CD4-positive, CD25-positive, alpha-beta regulatory T cell (primary cell): Measurements from ENCODE around the gene NF1. TPM values are rescaled to one million over a fixed set of nuclear protein-coding genes. Genes with fewer than 3 reads are reported as not detected.
"Not testable (repeated sequence)": the region's sequence is repeated elsewhere in the genome, so short reads cannot be mapped to it uniquely, and the experiment has no call there.

Experiments
- ATAC-seq, 2 donors: fragments of 150-1000 bp; cut with Tn5 transposase; one replicate each; pipeline ENCODE4 v1.10.0; 2021; ENCODE audit warnings: low read depth in 2 of 2, moderate number of reproducible peaks in 2 of 2, moderate library complexity in 1 of 2
- DNase-seq, 3 donors: peaks; one replicate each; pipeline versions ENCODE4 v3.0.0 to v3.0.0-alpha.2; 2012 to 2022; ENCODE audit warnings: mixed read lengths in 1 of 3
- H3K27ac ChIP-seq: one replicate; pipeline ENCODE4 v1.7.0; 2013; ENCODE audit warnings: mild to moderate bottlenecking, low read length; ENCODE audit not compliant: insufficient read depth, poor library complexity, severe bottlenecking
- H3K27me3 ChIP-seq: one replicate; pipeline ENCODE4 v1.7.0; 2013; ENCODE audit warnings: low read length; ENCODE audit not compliant: control insufficient read depth, insufficient read depth
- H3K36me3 ChIP-seq: one replicate; pipeline ENCODE4 v1.7.0; 2013; ENCODE audit warnings: mild to moderate bottlenecking, low read length, moderate library complexity; ENCODE audit not compliant: control insufficient read depth, insufficient read depth
- H3K4me1 ChIP-seq: 2 replicates; pipeline ENCODE4 v1.7.0; 2013; ENCODE audit warnings: mild to moderate bottlenecking, low read length; ENCODE audit not compliant: insufficient read depth, control insufficient read depth, poor library complexity, severe bottlenecking
- H3K4me3 ChIP-seq: one replicate; pipeline ENCODE4 v1.7.0; 2013; ENCODE audit warnings: low read depth, mild to moderate bottlenecking, low read length, moderate library complexity
- H3K9me3 ChIP-seq, 2 experiments: 1 replicate in 1 of 2; 2 replicates in 1 of 2; pipeline ENCODE4 v1.7.0; 2013; ENCODE audit warnings: low read length in 2 of 2, mild to moderate bottlenecking in 1 of 2, moderate library complexity in 1 of 2; ENCODE audit not compliant: control insufficient read depth in 2 of 2
- H3K27ac Mint-ChIP-seq, 3 donors: one replicate each; pipeline ENCODE4 v1.8.0; 2020 to 2022; ENCODE audit warnings: mild to moderate bottlenecking in 3 of 3, mixed read lengths in 3 of 3, moderate library complexity in 2 of 3
- H3K27me3 Mint-ChIP-seq: one replicate; pipeline ENCODE4 v1.8.0; 2022; ENCODE audit warnings: mild to moderate bottlenecking, mixed read lengths
- H3K36me3 Mint-ChIP-seq: one replicate; pipeline ENCODE4 v1.8.0; 2020; ENCODE audit warnings: mixed read lengths
- H3K4me1 Mint-ChIP-seq, 4 donors: one replicate each; pipeline ENCODE4 v1.8.0; 2020 to 2022; ENCODE audit warnings: mixed read lengths in 4 of 4, mild to moderate bottlenecking in 1 of 4
- H3K4me3 Mint-ChIP-seq, 4 donors: one replicate each; pipeline ENCODE4 v1.8.0; 2020 to 2022; ENCODE audit warnings: mild to moderate bottlenecking in 4 of 4, mixed read lengths in 4 of 4, moderate library complexity in 3 of 4
- H3K9me3 Mint-ChIP-seq, 7 donors: one replicate each; pipeline ENCODE4 v1.8.0; 2020 to 2022; ENCODE audit warnings: mixed read lengths in 7 of 7, mild to moderate bottlenecking in 3 of 7, moderate library complexity in 2 of 7
- polyA plus RNA-seq, 4 donors: library from polyadenylated mRNA; unstranded; fragments of 300-500 nt; fragmentation: Illumina TruSeq; gene quantifications; one replicate each; pipeline ENCODE4 v1.2.3, GENCODE V29; 2021
- total RNA-seq: library from RNA; stranded (reverse); gene quantifications from one replicate; pipeline ENCODE4 v1.2.3, GENCODE V29; 2022

NF1 gene
- total and polyA plus RNA-seq, 5 donors from 2014 or later = 19.7 to 47.3 (median 40.8) TPM

- H3K36me3 Mint-ChIP-seq = peaks cover 19% of the 10 kb centered on the region
- H3K4me1 Mint-ChIP-seq = peaks cover 0 to 3% (median 0%) of the 10 kb centered on the region in 4 donors
- no peaks in the 10 kb centered on the region for H3K27me3 Mint-ChIP-seq
- no peak overlapping the region for H3K27ac ChIP-seq
- ATAC-seq (no peak), DNase-seq (no peak)
- H3K9me3 Mint-ChIP-seq = peaks cover 0 to 1% (median 0%) of the 10 kb centered on the region in 7 donors
- H3K9me3 ChIP-seq = no peaks in the 10 kb centered on the region
- no peaks in the 10 kb centered on the region for H3K36me3 ChIP-seq
- no peaks in the 10 kb centered on the region for H3K27me3 ChIP-seq
- no peaks in the 10 kb centered on the region for H3K4me1 ChIP-seq
- H3K4me3 Mint-ChIP-seq = no peak overlapping the region
- no peak overlapping the region for H3K4me3 ChIP-seq
- no peak overlapping the region for H3K27ac Mint-ChIP-seq
Measured at GRCh38 chr17:31172388-31172787, 77.6 kb downstream of the NF1 start.

DNA sequence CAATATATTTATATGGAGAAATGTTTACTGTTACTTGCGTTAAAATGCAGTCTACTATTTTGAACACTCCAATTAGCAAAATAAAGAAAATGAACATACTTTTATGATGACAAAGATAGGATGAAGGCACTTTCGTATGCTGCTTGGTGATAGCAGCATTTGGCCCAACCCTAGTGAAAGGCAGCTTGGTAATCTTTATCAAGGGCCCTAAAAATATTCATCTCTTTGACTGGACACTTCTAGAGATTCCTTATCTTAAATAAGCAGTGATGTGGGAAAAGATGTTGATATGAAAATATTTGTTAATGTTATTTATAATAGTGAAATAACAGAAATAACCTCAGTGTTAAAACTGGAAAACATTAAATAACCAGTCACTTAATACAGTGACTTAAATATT is 79.4 kb downstream of the NF1 start:
- Histone ChIP-seq H3K27me3 (no peaks in the 10 kb centered on the region), H3K9me3 (no peaks in the 10 kb centered on the region), H3K36me3 (no peaks in the 10 kb centered on the region), H3K4me1 (no peaks in the 10 kb centered on the region), H3K4me3 (no peak overlapping the region), H3K27ac (no peak overlapping the region)
- Mint-ChIP-seq H3K4me1 (peaks cover 0 to under 1% (median 0%) of the 10 kb centered on the region in 4 donors), H3K4me3 (no peak overlapping the region), H3K9me3 (peaks cover 0 to 3% (median 0%) of the 10 kb centered on the region in 7 donors), H3K36me3 (peaks cover 19% of the 10 kb centered on the region), H3K27me3 (no peaks in the 10 kb centered on the region), H3K27ac (no peak overlapping the region)
- ATAC-seq = no peak
- no peak for DNase-seq

- Histone ChIP-seq H3K27ac (no peak overlapping the region), H3K36me3 (no peaks in the 10 kb centered on the region), H3K27me3 (no peaks in the 10 kb centered on the region), H3K4me3 (no peak overlapping the region), H3K4me1 (no peaks in the 10 kb centered on the region), H3K9me3 (no peaks in the 10 kb centered on the region)
- Mint-ChIP-seq H3K27me3 (no peaks in the 10 kb centered on the region), H3K9me3 (peaks cover 0 to 3% (median 0%) of the 10 kb centered on the region in 7 donors), H3K27ac (no peak overlapping the region), H3K36me3 (peaks cover 17% of the 10 kb centered on the region), H3K4me3 (no peak overlapping the region), H3K4me1 (peaks cover 0 to 4% (median 0%) of the 10 kb centered on the region in 4 donors)
- DNase-seq (no peak), ATAC-seq (no peak)
Measured at GRCh38 chr17:31175237-31175636, 80.5 kb downstream of the NF1 start.

GRCh38 chr17:31176143-31176542 is 81.4 kb downstream of the NF1 start:
- not testable (repeated sequence) for H3K9me3 ChIP-seq, ATAC-seq, H3K4me3 Mint-ChIP-seq, H3K9me3 Mint-ChIP-seq, H3K27ac ChIP-seq, H3K4me1 ChIP-seq, DNase-seq, H3K4me1 Mint-ChIP-seq, H3K4me3 ChIP-seq, H3K36me3 ChIP-seq, H3K27me3 Mint-ChIP-seq, H3K27ac Mint-ChIP-seq, H3K27me3 ChIP-seq
- H3K36me3 Mint-ChIP-seq = peaks cover 14% of the 10 kb centered on the region

DNA sequence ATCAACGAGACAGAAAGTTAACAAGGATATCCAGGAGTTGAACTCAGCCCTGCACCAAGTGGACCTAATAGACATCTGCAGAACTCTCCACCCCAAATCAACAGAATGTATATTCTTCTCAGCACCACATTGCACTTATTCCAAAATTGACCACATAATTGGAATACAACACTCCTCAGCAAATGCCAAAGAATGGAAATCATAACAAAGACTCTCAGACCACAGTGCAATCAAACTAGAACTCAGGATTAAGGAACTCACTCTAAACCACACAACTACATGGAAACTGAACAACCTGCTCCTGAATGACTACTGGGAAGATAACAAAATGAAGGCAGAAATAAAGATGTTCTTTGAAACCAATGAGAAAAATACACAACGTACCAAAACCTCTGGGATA is 84.2 kb downstream of the NF1 start:
- DNase-seq, H3K4me1 ChIP-seq, H3K4me3 ChIP-seq, H3K27ac ChIP-seq, H3K36me3 ChIP-seq, ATAC-seq, H3K27ac Mint-ChIP-seq, H3K27me3 Mint-ChIP-seq, H3K27me3 ChIP-seq, H3K4me3 Mint-ChIP-seq, H3K9me3 Mint-ChIP-seq, H3K9me3 ChIP-seq: not testable (repeated sequence)
- H3K36me3 Mint-ChIP-seq = peaks cover 33% of the 10 kb centered on the region
- peaks cover 2 to 23% (median 10%) of the 10 kb centered on the region in 4 donors for H3K4me1 Mint-ChIP-seq

DNA sequence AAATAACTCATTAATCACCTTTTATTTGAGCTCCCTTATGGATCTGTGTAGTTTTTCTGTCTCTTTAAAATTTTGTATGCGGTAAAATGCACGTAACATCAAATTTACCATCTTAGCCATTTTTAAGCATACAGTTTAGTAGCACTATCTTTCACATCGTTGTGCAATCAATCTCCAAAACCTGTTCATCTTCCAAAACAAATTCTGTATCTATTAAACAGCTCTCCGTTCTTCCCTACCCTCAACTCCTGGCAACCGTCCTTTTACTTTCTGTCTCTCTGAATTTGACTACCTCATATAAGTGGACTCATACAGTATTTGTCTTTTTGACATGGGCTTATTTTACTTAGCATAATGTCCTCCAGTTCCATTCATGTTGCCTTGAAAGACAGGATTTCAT is 100.5 kb downstream of the NF1 start:
- no peak for DNase-seq
- Mint-ChIP-seq H3K36me3 (no peaks in the 10 kb centered on the region), H3K4me3 (no peak overlapping the region), H3K4me1 (peaks cover 0 to 6% (median 5%) of the 10 kb centered on the region in 4 donors), H3K27me3 (no peaks in the 10 kb centered on the region), H3K9me3 (no peaks in the 10 kb centered on the region), H3K27ac (no peak overlapping the region)
- H3K27me3 ChIP-seq = no peaks in the 10 kb centered on the region
- H3K36me3 ChIP-seq = no peaks in the 10 kb centered on the region
- no peak for ATAC-seq
- no peak overlapping the region for H3K27ac ChIP-seq
- no peaks in the 10 kb centered on the region for H3K4me1 ChIP-seq
- H3K4me3 ChIP-seq = no peak overlapping the region
- H3K9me3 ChIP-seq = no peaks in the 10 kb centered on the region

- H3K27me3 ChIP-seq = no peaks in the 10 kb centered on the region
- peaks cover 0 to 6% (median 5%) of the 10 kb centered on the region in 4 donors for H3K4me1 Mint-ChIP-seq
- no peak overlapping the region for H3K4me3 Mint-ChIP-seq
- no peaks in the 10 kb centered on the region for H3K9me3 Mint-ChIP-seq
- no peak for DNase-seq
- H3K27me3 Mint-ChIP-seq = no peaks in the 10 kb centered on the region
- H3K27ac Mint-ChIP-seq = no peak overlapping the region
- no peaks in the 10 kb centered on the region for H3K9me3 ChIP-seq
- no peak for ATAC-seq
- H3K4me3 ChIP-seq = no peak overlapping the region
- no peaks in the 10 kb centered on the region for H3K36me3 Mint-ChIP-seq
- H3K4me1 ChIP-seq = no peaks in the 10 kb centered on the region
- H3K27ac ChIP-seq = no peak overlapping the region
- H3K36me3 ChIP-seq = no peaks in the 10 kb centered on the region
Measured at GRCh38 chr17:31198026-31198425, 103.2 kb downstream of the NF1 start.

DNA sequence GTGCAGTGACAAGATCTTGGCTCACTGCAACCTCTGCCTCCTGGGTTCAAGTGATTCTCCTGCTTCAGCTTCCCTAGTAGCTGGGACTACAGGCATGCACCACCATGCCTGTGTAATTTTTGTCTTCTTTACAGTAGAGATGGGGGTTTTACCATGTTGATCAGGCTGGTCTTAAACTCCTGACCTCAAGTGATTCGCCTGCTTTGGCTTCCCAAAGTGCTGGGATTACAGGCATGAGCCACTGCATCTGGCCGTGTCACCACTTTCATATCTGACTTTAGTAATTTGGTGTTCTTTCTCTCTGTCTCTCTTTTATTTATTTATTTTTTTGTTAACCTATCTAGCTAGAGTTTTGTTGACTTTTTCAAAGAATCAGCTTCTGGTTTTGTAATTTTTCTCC is 103.9 kb downstream of the NF1 start:
- H3K4me3 Mint-ChIP-seq, ATAC-seq, H3K4me3 ChIP-seq, H3K4me1 ChIP-seq, H3K9me3 Mint-ChIP-seq, H3K4me1 Mint-ChIP-seq, H3K36me3 Mint-ChIP-seq, H3K27ac ChIP-seq, H3K36me3 ChIP-seq, H3K27me3 Mint-ChIP-seq, H3K9me3 ChIP-seq, DNase-seq, H3K27me3 ChIP-seq, H3K27ac Mint-ChIP-seq: not testable (repeated sequence)
